ENCODE measurements around the gene ZNF146.
"Not testable (repeated sequence)": the region's sequence is repeated elsewhere in the genome, so short reads cannot be mapped to it uniquely, and the experiment has no call there.

ZNF146 gene

GRCh38 chr19:36214386-36215275 is at the start of gene ZNF146, which contains the start of gene ZNF565:
Gene ZNF146, plus strand, starts transcription at chr19:36215106. Its CDS starts 21,335 bp downstream, at chr19:36236441.
Gene ZNF565, minus strand, starts transcription at chr19:36214665. Its CDS starts 12,680 bp downstream, at chr19:36201985.
- DNase-seq = peak; percentile 98

- no peak for DNase-seq
Observed at GRCh38 chr19:36169084-36169760, 45.7 kb upstream of the ZNF146 start.

- no peak for DNase-seq
Observed at GRCh38 chr19:36172852-36173251, 42.1 kb upstream of the ZNF146 start.

- DNase-seq = not testable (repeated sequence)
Observed at GRCh38 chr19:36173846-36174245, 41.1 kb upstream of the ZNF146 start.

- DNase-seq = not testable (repeated sequence)
Observed at GRCh38 chr19:36179077-36179476, 35.8 kb upstream of the ZNF146 start.

- peak; percentile 36 for DNase-seq
Observed at GRCh38 chr19:36182612-36183244, 32.2 kb upstream of the ZNF146 start.

GRCh38 chr19:36183245-36183628 is 31.7 kb upstream of the ZNF146 start:
- no peak for DNase-seq

GRCh38 chr19:36186722-36187121 is 28.2 kb upstream of the ZNF146 start:
- not testable (repeated sequence) for DNase-seq

- DNase-seq = no peak
Observed at GRCh38 chr19:36196249-36196648, 18.7 kb upstream of the ZNF146 start.

- no peak for DNase-seq
Observed at GRCh38 chr19:36198119-36198518, 16.8 kb upstream of the ZNF146 start.

- DNase-seq = no peak
Observed at GRCh38 chr19:36201684-36202083, 13.2 kb upstream of the ZNF146 start.

- DNase-seq = no peak
Observed at GRCh38 chr19:36203293-36203692, 11.6 kb upstream of the ZNF146 start.

- DNase-seq = no peak
Observed at GRCh38 chr19:36207605-36208252, 7.2 kb upstream of the ZNF146 start.

GRCh38 chr19:36209372-36209771 is 5.5 kb upstream of the ZNF146 start:
- DNase-seq = no peak

GRCh38 chr19:36210497-36210896 is 4.4 kb upstream of the ZNF146 start:
- DNase-seq = no peak

- DNase-seq = no peak
Observed at GRCh38 chr19:36212895-36213294, 2.0 kb upstream of the ZNF146 start.

- DNase-seq = no peak
Observed at GRCh38 chr19:36215276-36216123, 594 bp downstream of the ZNF146 start.

- no peak for DNase-seq
Observed at GRCh38 chr19:36221474-36221873, 6.6 kb downstream of the ZNF146 start.

GRCh38 chr19:36222503-36222902 is 7.6 kb downstream of the ZNF146 start:
- no peak for DNase-seq

- no peak for DNase-seq
Observed at GRCh38 chr19:36225219-36225892, 10.4 kb downstream of the ZNF146 start.

GRCh38 chr19:36233626-36234025 is 18.7 kb downstream of the ZNF146 start:
- not testable (repeated sequence) for DNase-seq
